ENCODE measurements around the gene PTRH1.

The PTRH1 gene

DNA sequence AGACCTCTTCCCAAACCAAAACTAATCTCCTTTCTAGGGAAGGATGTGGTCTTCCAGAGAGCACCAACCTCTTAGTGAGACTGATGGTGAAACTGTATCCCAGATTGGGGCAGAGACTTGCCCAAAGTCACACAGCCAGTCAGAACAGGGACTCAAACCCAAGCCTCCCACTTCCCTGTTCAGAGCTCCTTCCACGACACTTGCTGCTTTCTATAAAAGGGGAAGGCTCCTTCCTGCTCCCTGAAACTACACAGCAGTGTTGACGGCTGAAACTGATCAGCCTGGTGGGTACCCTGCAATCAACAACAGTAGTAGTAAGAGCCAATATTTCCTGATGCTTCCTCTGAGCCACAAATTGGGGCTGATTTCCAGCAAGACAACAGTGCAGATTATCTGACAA, 18.2 kb upstream of the PTRH1 start:
- TF ChIP-seq ZNF274 (IDR thresholded peaks at IDR 0.05; ENCODE audit: low read depth, low read length): no peak
- H3K4me3 ChIP-seq (ENCODE audit: low read length): no peak overlapping the region

DNA sequence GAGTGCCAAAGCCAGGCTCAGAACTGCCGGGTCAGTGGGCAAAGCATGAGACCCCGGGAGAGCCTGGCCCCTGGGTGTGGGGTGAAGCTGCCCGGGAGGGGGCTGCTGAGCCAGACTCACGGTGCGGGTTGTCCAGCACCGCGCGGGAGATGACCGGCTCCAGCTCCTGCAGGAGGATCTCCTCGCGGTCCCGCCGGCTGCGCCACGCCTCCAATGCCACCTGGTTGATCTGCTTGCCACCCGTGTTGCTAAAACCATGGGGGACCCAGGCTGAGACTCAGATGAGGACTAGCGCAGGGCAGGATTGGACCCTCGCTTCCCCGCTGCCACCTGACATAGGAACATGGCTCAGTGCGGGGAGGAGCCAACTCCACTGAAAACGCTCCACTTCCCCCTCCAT, 17.0 kb upstream of the PTRH1 start:
- no peak overlapping the region for H3K4me3 ChIP-seq (ENCODE audit: low read length)
- no peak for TF ChIP-seq ZNF274 (IDR thresholded peaks at IDR 0.05; ENCODE audit: low read depth, low read length)

DNA sequence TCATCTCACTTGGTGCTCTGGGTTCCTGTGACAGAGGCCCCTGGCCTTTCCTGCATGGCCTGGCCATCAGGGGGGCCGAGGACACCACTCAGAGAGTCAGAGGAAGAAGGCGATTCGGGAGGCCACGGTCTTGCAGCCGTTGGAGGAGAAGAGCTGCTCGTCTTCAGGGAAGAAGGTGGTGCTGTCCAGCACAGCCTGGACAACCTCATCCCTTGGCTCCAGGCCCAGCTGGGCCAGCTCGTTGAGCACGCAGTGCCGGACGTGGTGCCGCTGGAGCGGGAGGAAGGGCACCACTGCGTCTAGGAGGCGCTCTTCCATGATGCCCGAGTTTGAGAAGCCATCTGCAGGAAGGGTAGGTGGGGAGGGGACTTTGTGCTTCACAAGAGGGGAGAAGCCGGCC, 16.5 kb upstream of the PTRH1 start:
- no peak for TF ChIP-seq ZNF274 (IDR thresholded peaks at IDR 0.05; ENCODE audit: low read depth, low read length)
- H3K4me3 ChIP-seq (ENCODE audit: low read length): no peak overlapping the region

DNA sequence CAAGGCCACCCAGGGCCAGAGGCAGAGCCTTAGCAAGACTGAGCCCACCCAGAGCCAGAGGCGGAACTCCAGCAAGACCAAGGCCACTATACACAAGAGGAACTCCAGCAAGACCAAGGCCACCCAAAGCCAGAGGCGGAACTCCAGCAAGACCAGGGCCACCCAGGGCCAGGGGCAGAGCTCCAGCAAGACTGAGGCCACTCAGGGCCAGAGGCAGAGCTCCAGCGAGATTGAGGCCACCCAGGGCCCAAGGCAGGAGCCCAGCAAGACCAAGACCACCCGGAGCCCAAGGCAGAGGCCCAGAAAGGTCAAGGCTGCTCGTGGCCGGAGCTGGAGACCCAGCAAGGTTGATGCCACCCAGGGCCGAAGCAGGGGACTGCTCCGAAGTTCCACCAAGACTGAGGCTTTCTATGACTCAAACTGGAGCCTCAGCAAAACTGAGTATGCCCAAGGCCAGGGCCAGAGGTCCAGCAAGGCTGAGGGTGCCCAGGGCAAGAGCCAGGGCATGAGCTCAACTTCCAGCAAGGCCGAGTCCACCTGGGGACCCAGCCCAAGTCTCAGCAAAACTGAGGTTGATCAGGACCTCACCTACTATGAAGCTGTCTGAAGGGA, 15.4 kb upstream of the PTRH1 start:
- no peak overlapping the region for H3K4me3 ChIP-seq (ENCODE audit: low read length)
- TF ChIP-seq ZNF274 (IDR thresholded peaks at IDR 0.05; ENCODE audit: low read depth, low read length): no peak

DNA sequence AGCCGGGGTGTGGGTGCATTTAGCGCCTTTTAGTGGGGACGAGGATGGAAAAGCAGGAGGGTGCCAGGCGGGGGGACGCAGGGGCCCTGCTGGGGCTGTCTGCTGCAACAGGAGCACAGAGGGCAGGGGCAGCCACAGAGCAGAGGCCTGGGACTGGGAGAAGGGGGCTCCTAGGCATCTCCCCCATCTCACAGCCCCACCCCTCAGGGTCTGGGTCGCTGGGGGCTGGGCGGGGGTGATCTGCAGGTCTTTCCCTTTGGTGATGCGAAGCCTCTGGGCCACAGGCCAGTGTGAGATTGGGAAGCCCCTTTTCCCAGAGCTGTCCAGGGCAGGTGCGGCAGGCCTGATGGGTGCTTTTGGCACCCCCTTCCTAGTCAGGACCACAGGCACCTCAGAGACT, 14.8 kb upstream of the PTRH1 start:
- TF ChIP-seq ZNF274 (IDR thresholded peaks at IDR 0.05; ENCODE audit: low read depth, low read length): no peak
- no peak overlapping the region for H3K4me3 ChIP-seq (ENCODE audit: low read length)

DNA sequence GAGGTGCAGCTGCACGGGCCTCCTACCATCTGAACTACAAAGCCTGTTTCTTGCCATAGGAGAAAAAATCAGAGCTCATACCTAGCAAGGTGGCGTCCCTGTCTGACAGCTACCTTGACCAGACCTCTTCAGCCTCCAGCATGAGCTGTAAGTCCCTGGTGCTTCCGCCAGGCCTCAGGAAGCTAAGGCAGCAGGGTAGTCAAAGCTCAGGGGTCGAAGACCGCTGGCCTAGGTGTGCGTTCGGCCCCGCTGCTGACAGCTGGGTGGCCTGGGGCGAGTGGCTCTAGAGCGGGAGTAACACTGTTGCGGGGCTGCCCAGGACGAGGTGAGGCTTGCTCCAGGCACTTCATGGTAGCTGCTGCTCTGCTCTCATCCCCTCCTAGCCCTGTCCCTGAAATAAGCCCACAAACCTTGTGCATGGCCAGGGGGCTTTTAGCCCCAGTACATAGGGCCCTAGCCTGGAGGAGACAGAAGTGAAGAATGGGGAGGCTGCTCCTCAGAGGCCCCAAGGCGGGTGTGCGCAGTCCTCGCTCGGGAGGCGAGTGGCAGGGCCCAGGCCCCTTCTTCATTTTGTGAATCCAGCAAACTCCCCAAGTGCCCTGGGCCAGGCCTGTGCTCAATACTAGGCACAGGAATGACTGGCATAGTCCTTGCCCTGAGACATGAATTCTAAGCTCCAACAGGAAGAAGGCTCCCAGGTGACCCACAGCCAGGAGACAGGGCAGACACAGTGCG, 14.2 kb upstream of the PTRH1 start:
- no peak for TF ChIP-seq ZNF274 (IDR thresholded peaks at IDR 0.05; ENCODE audit: low read depth, low read length)
- H3K4me3 ChIP-seq (ENCODE audit: low read length): no peak overlapping the region

DNA sequence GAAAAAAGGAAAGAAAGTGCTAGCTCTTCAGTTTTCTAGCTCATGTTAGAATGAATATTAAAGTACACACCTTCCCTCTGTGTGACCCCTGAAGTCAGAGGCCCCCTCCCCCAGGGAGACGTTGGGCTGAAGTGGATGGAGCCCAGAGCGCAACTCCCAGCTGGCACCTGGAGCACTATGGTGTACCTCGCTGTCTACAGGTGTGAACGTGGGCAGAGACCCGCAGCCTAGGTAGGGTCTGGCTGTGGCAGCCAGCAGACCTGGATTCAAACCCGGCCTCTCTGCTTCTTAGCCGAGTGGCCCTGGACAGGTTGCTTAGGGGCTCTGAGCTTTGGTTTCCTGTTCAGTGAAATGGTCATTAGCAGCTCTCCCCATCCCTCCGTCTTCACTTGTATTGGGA, 13.3 kb upstream of the PTRH1 start:
- no peak overlapping the region for H3K4me3 ChIP-seq (ENCODE audit: low read length)
- no peak for TF ChIP-seq ZNF274 (IDR thresholded peaks at IDR 0.05; ENCODE audit: low read depth, low read length)

DNA sequence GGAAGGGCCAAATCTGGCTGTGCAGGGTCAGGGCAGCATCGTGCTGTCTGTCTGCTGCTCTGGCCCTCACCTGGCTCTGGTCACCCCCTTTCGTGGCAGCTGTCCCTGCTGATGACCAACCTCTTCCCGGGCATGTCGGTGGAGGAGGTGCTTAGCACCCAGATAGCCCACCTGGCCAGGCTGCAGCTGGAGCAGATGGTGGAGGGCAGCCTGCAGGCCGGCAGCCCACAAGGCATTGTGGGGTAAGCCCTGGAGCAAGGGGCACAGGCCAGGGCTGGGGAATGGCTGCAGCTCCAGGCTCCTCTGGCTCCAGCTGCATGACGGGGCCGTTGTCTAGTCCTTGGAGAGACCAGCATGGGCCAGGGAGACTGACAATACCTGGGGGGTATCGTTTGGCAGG, 11.4 kb upstream of the PTRH1 start:
- H3K4me3 ChIP-seq (ENCODE audit: low read length): no peak overlapping the region
- no peak for TF ChIP-seq ZNF274 (IDR thresholded peaks at IDR 0.05; ENCODE audit: low read depth, low read length)

DNA sequence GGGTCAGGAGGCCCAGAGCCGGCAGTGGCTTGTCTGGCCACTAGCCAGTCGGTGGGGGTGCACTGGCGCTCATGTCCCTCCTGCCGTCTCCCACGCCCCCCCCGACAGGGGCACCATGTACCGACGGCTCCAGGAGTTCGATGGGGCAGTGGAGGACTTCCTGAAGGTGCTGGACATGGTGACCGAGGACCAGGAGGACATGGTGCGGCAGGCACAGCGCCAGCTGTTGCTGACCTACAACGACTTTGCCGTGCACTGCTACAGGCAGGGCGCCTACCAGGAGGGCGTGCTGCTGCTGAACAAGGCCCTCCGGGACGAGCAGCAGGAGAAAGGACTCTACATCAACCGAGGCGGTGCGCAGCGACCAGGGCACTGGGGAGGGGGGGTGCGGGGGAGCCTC, 8.5 kb upstream of the PTRH1 start:
- TF ChIP-seq ZNF274 (IDR thresholded peaks at IDR 0.05; ENCODE audit: low read depth, low read length): no peak
- no peak overlapping the region for H3K4me3 ChIP-seq (ENCODE audit: low read length)

DNA sequence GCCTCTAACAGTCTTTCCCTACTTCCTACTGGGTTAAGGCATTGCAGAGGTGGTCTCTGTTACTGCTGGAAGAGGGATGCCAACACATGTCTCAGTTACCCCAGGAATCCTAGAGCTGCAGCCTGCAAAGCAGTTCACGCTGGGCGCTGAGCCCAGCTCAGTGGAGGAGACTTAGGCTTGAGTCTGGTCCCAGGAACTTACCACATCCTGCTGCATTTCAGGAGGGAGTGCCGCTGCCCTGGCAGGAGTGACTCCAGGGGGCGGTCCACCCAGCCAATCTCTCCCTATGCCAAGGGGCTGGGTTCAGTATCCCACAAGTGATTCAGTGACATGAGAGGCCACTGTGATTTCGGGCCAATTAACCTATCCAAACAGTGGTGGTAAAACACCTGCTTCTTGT, 8.0 kb upstream of the PTRH1 start:
- TF ChIP-seq ZNF274 (IDR thresholded peaks at IDR 0.05; ENCODE audit: low read depth, low read length): no peak
- no peak overlapping the region for H3K4me3 ChIP-seq (ENCODE audit: low read length)

DNA sequence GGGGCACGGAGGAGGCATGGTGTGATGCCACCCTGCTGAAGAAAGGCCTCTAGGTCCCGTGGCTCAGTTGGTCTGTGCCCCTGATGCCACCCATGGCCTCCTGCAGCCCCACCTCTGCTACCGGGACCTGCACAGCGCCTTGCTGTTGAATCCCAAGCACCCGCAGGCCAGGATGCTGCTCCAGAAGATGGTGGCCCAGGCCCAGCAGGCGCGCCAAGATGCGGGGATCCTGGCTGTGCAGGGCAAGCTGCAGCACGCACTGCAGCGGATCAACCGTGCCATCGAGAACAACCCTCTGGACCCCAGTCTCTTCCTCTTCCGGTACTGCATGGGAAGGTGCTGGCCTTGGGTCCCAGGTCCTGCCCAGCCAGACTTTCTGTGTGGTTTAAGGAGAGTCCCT, 7.5 kb upstream of the PTRH1 start:
- no peak overlapping the region for H3K4me3 ChIP-seq (ENCODE audit: low read length)
- no peak for TF ChIP-seq ZNF274 (IDR thresholded peaks at IDR 0.05; ENCODE audit: low read depth, low read length)

DNA sequence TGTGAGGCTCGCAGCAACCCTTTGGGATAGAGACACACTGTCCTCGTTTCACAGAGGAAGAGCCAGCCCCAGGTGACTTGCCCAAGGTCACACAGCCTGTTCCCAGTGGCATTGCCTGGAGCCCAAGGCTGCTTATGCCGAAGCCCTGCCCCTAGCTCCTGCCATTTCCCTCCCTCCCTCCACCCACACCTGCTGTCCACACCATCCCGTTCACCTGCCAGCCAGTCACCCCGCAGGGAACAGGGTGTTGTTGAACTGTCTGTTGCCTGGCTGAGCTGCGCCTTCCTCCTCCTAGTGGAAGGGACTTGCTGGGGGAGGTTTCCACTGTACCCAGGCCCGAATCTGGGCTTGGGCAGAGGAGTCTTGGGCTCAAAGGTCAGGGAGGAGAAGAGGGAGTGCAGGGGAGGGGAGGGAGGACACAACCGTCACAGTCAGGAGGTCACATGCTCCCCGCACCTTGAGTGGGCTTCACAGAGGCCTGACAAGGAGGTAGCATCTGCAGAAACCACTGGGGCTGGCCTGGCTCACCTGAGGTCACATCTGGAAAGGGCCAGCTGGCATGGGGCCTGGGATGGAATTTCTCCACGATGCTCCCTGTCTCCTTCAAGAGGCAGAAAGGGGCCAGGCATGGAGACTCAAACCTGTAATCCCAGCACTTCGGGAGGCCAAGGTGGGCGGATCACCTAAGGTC, 6.7 kb upstream of the PTRH1 start:
- TF ChIP-seq ZNF274 (IDR thresholded peaks at IDR 0.05; ENCODE audit: low read depth, low read length): no peak
- no peak overlapping the region for H3K4me3 ChIP-seq (ENCODE audit: low read length)

DNA sequence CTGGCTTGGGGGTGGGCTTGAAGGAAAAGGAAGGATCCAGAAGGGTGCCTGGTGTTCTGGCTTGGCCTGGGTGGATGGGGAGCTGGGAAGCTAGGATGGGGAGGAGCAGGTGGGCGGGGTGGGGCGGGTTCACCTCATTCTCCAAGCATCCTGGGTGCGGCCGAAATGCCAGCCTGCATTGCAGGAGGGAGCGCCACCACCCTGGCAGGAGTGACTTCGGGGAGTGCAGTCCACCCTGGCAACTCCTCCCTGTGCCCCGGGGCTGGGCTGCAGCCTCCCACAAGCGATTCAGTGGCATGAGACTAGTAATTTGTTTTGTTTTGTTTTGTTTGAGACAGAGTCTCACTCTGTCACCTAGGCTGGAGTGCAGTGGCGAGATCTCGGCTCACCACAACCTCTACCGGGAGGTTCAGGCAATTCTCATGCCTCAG, 5.9 kb upstream of the PTRH1 start:
- TF ChIP-seq ZNF274 (IDR thresholded peaks at IDR 0.05; ENCODE audit: low read depth, low read length): no peak
- no peak overlapping the region for H3K4me3 ChIP-seq (ENCODE audit: low read length)

DNA sequence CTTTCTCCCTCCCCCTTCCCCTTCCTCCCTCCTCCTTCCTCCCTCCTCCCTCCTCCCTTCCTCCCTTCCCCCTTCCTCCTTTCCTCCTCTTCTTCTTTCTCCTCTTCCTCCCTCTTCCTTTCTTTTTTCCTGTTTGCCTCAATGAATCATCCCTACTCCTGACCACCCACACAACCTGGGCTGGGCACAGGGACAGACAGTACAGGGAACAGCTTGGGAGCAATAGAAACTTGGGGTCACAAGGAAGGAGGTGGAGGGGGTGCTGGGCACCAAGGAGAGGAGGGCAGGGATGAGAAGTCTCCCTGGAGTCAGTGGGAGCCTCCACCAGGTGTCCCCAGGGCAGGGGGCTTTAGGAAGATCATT, 5.4 kb upstream of the PTRH1 start:
- TF ChIP-seq ZNF274 (IDR thresholded peaks at IDR 0.05; ENCODE audit: low read depth, low read length): no peak
- no peak overlapping the region for H3K4me3 ChIP-seq (ENCODE audit: low read length)

All from GM08714 (cell line).